ENCODE measurements around the gene STARD3NL. TPM values are rescaled to one million over a fixed set of nuclear protein-coding genes. Genes with fewer than 3 reads are reported as not detected.
"Not testable (repeated sequence)": the region's sequence is repeated elsewhere in the genome, so short reads cannot be mapped to it uniquely, and the experiment has no call there.

STARD3NL gene
- total RNA-seq, 3 donors from 2014 or later, result 30.2 to 31.3 (median 30.7) TPM

- ATAC-seq; DNase-seq; H3K27me3 Mint-ChIP-seq (ENCODE audit: low read depth); H3K9me3 Mint-ChIP-seq: not testable (repeated sequence)
- Mint-ChIP-seq H3K4me1 (ENCODE audit: low read depth) (peaks cover 19% of the 10 kb centered on the region), H3K36me3 (ENCODE audit: insufficient read depth) (peaks cover 13% of the 10 kb centered on the region), H3K4me3 (peak overlapping the region; percentile 5)
These were observed 71.8 kb downstream of the STARD3NL start for GRCh38 chr7:38249849-38250248.

DNA sequence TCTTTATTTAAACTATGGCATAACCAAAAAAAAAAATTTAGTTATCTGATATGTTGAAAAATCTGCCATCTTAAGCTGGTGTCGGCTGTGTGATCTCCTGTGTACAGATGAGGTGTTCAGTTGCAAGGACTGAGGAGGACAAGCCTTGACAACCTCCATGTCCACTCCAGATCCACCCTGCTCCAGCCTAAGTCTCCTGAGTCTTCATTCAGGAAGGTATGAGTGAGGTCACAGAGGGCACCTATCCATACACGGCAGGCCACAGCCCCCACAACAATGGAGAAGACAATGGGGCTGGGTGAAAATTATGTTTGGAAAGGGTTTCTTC is 79.3 kb downstream of the STARD3NL start:
- no peak for ATAC-seq
- no peaks in the 10 kb centered on the region for H3K9me3 Mint-ChIP-seq
- no peaks in the 10 kb centered on the region for H3K27me3 Mint-ChIP-seq (ENCODE audit: low read depth)
- H3K4me3 Mint-ChIP-seq, result no peak overlapping the region
- peaks cover 2% of the 10 kb centered on the region for H3K4me1 Mint-ChIP-seq (ENCODE audit: low read depth)
- peaks cover 2% of the 10 kb centered on the region for H3K36me3 Mint-ChIP-seq (ENCODE audit: insufficient read depth)
- DNase-seq, result no peak

DNA sequence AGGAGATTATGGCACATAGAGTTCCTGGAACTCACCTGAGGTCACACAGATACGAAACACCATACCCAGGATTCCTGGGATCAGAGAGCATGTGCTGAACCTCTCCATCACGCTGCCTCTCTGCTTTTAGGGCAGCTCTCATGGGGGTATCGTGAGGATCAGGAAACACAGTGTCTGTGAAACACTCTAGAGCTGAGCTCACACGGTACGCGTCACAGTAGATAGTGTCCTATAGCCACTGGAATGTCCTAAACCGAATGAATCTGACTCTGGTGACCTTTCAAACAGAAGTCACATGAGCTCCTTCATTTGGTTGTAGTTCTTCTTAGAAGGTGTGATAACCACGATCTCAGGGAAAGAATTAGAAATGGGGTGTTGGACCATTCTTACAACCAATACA is 81.1 kb downstream of the STARD3NL start:
- H3K4me1 Mint-ChIP-seq (ENCODE audit: low read depth), result not testable (repeated sequence)

DNA sequence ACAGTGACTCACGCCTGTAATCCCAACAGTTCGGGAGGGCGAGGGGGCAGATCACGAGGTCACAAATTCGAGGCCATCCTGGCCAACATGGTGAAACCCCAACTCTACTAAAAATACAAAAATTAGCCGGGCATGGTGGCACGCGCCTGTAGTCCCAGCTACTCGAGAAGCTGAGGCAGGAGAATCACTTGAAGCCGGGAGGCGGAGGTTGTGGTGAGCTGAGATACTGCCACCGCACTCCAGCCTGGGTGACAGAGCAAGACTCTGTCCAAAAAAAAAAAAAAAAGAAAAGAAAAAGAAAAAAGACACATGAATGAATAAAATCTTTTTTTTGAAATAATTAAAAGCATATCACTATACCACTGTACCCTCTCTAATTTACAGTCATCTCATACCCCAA is 83.6 kb downstream of the STARD3NL start:
- not testable (repeated sequence) for DNase-seq; H3K9me3 Mint-ChIP-seq; H3K4me3 Mint-ChIP-seq; ATAC-seq; H3K36me3 Mint-ChIP-seq (ENCODE audit: insufficient read depth); H3K27me3 Mint-ChIP-seq (ENCODE audit: low read depth); H3K4me1 Mint-ChIP-seq (ENCODE audit: low read depth)

More for the DNA sequence above, 81.1 kb downstream of the STARD3NL start:
- not testable (repeated sequence) for H3K27me3 Mint-ChIP-seq (ENCODE audit: low read depth); H3K36me3 Mint-ChIP-seq (ENCODE audit: insufficient read depth); DNase-seq; H3K4me3 Mint-ChIP-seq; ATAC-seq; H3K9me3 Mint-ChIP-seq

DNA sequence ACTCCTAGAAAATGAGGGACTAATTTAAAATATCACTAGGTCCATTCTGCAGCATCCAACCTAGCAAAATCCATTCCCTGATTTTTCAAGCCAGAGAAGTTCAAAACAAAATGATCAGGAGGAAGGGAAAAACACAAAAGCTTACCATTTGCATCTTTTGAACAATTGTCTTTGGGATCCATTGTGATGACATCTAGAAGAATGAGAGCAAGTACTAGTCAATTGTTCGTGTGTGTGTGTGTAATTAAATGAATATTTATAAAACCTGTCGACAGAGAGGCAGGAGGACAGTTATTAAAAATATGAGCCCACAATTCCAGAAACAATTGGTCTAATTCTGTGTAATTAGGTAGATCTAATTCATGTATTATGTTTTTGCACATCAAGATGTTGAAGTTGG is 84.0 kb downstream of the STARD3NL start:
- H3K4me3 Mint-ChIP-seq; DNase-seq; ATAC-seq; H3K9me3 Mint-ChIP-seq; H3K27me3 Mint-ChIP-seq (ENCODE audit: low read depth); H3K36me3 Mint-ChIP-seq (ENCODE audit: insufficient read depth); H3K4me1 Mint-ChIP-seq (ENCODE audit: low read depth): not testable (repeated sequence)

DNA sequence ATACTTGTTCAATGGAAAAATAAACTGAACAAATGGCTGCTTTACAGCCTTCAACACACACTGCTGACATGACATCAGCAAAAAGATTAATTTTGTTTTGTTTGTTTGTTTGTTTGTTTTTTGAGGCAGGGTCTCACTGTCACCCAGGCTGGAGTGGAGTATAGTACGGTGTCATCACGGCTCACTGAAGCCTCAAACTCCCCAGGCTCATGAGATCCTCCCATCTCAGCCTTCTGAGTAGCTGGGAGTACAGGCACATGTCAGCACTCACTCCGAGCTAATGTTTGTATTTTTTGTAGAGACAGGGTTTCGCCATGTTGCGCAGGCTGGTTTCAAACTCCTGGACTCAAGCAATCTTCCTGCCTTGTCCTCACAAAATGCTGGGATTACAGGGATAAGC is 84.5 kb downstream of the STARD3NL start:
- H3K4me1 Mint-ChIP-seq (ENCODE audit: low read depth), result peaks cover 3% of the 10 kb centered on the region
- no peaks in the 10 kb centered on the region for H3K9me3 Mint-ChIP-seq
- DNase-seq (no peak), ATAC-seq (no peak)
- H3K36me3 Mint-ChIP-seq (ENCODE audit: insufficient read depth), result peaks cover 4% of the 10 kb centered on the region
- peak overlapping the region; percentile 4 for H3K4me3 Mint-ChIP-seq
- no peaks in the 10 kb centered on the region for H3K27me3 Mint-ChIP-seq (ENCODE audit: low read depth)

GRCh38 chr7:38263274-38263673 is 85.2 kb downstream of the STARD3NL start:
- H3K9me3 Mint-ChIP-seq; ATAC-seq; H3K36me3 Mint-ChIP-seq (ENCODE audit: insufficient read depth); H3K4me3 Mint-ChIP-seq; DNase-seq; H3K4me1 Mint-ChIP-seq (ENCODE audit: low read depth); H3K27me3 Mint-ChIP-seq (ENCODE audit: low read depth): not testable (repeated sequence)

- H3K4me1 Mint-ChIP-seq (ENCODE audit: low read depth); DNase-seq; ATAC-seq; H3K36me3 Mint-ChIP-seq (ENCODE audit: insufficient read depth); H3K4me3 Mint-ChIP-seq; H3K27me3 Mint-ChIP-seq (ENCODE audit: low read depth); H3K9me3 Mint-ChIP-seq: not testable (repeated sequence)
These were observed 86.6 kb downstream of the STARD3NL start for GRCh38 chr7:38264602-38265001.

DNA sequence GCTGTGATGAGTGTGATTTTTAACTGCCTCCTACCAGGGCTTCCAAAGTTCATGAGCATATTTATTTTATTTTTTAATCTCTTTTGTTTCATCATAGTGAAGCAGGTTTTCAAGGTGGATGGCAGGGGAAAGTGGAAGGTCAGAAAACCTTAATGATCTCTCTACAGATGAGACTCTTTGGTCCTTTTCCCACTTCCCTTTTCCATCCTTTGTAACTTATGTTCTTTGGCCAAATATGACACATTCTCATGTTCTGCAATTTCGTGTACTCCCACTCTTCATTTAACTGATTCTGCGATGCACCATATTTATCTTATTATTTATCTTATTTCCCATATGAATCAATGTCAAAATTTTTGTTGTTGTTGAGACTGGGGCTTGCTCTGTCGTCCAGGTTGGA is 87.9 kb downstream of the STARD3NL start:
- DNase-seq; H3K27me3 Mint-ChIP-seq (ENCODE audit: low read depth); H3K4me3 Mint-ChIP-seq; ATAC-seq; H3K4me1 Mint-ChIP-seq (ENCODE audit: low read depth); H3K36me3 Mint-ChIP-seq (ENCODE audit: insufficient read depth); H3K9me3 Mint-ChIP-seq: not testable (repeated sequence)

- not testable (repeated sequence) for H3K36me3 Mint-ChIP-seq (ENCODE audit: insufficient read depth); H3K4me3 Mint-ChIP-seq; ATAC-seq; DNase-seq; H3K27me3 Mint-ChIP-seq (ENCODE audit: low read depth); H3K9me3 Mint-ChIP-seq; H3K4me1 Mint-ChIP-seq (ENCODE audit: low read depth)
These were observed 91.8 kb downstream of the STARD3NL start for GRCh38 chr7:38269704-38270346.

DNA sequence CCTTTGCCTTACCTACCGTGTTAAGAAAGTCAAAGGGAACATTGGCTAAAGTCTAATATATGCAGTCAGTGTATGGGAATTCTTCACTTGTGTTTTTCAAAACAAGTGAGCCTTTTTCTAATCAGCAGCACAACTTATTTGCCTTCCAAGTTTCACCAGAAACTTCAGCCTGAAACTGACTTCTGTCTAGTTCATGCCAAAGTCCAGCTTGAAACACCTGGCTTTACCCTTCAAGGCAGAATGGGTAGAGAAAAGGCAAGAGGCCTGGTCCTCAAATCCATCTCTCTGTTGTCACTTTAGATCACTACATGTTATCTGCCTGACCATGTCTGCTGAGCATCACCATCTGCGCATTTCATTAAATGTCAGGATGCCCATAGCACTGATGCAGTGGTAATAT is 92.4 kb downstream of the STARD3NL start:
- ATAC-seq; DNase-seq; H3K27me3 Mint-ChIP-seq (ENCODE audit: low read depth); H3K9me3 Mint-ChIP-seq; H3K36me3 Mint-ChIP-seq (ENCODE audit: insufficient read depth); H3K4me3 Mint-ChIP-seq; H3K4me1 Mint-ChIP-seq (ENCODE audit: low read depth): not testable (repeated sequence)

DNA sequence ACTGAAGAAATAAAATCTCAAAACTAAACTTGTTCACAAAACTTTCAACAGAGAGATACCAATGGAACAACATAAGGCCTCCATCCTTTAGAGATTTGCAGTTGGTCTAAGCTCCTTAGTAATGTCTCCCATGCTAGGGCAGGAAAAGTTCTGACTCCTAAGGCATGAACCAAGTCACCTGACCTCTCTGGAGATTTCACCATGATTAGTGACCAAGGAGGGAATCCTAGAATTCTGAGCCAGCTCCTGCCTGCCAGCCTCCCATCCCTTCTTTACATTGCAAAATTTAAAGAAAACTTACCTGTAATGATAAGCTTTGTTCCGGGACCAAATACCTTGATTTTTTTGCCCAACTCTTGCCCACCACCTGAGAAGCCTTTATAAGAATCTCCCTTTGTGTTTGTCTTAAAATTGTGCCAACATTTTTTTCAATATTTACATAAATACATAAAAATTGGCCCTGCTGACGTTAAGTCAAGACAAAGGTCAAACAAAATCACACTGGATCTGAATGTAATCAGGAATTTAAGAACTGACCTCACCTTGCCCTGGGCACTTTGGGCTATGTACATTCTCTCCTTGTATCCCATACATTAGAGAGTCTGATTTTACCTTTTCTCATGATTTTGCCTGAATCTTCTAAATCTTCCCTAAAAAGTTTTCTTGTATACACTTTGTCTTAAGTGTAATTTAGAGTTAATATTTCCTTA is 95.4 kb downstream of the STARD3NL start, which contains the start of gene TARP:
Gene TARP (minus strand): TSS at position 351 of the 710 bp plus-strand sequence.
- H3K4me3 Mint-ChIP-seq, result peak within 1 kb of the TSS; percentile 72
- no peaks in the 10 kb centered on the region for H3K4me1 Mint-ChIP-seq (ENCODE audit: low read depth)
- ATAC-seq (no peak), DNase-seq (no peak)
- H3K27me3 Mint-ChIP-seq (ENCODE audit: low read depth), result no peaks in the 10 kb centered on the region
- H3K9me3 Mint-ChIP-seq, result no peaks in the 10 kb centered on the region
- H3K36me3 Mint-ChIP-seq (ENCODE audit: insufficient read depth), result no peaks in the 10 kb centered on the region

GRCh38 chr7:38274486-38274885 is 96.4 kb downstream of the STARD3NL start:
- H3K27me3 Mint-ChIP-seq (ENCODE audit: low read depth), result no peaks in the 10 kb centered on the region
- no peaks in the 10 kb centered on the region for H3K4me1 Mint-ChIP-seq (ENCODE audit: low read depth)
- ATAC-seq (no peak), DNase-seq (no peak)
- H3K4me3 Mint-ChIP-seq, result peak overlapping the region; percentile 35
- no peaks in the 10 kb centered on the region for H3K36me3 Mint-ChIP-seq (ENCODE audit: insufficient read depth)
- no peaks in the 10 kb centered on the region for H3K9me3 Mint-ChIP-seq

DNA sequence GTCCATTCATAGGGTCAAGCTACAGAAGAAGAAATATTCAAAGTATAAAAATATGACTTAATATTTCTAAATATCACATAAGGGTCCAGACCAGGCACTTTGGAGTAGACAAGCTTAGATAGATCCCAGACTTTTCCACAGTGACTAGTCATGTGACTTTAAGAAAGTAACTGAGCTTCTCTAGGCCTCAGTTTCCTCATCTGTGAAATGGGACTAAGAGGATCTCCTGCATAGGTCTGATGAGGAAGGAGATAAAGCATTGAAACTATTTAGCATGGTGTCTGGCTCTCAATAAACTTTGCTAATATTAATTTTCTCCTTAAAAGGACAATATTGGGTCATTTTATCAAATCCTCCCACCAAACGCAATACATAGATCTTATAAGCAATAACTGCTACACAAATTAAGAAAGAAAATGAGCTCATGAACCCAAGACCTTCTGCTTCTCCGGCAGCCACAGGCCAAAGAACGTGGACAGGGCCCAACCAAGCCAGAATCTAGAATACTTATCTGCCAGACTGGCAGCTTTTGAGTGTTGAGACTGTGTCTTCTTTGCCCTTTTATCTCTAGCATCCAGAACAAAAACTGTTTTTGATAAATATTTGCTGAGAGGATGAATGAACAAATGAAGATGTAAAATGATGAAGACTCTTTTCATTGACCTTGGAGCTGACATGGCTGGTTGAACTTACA is 97.0 kb downstream of the STARD3NL start:
- H3K4me3 Mint-ChIP-seq, result peak overlapping the region; percentile 71

More for the DNA sequence above, 97.0 kb downstream of the STARD3NL start:
- H3K9me3 Mint-ChIP-seq, result no peaks in the 10 kb centered on the region
- H3K27me3 Mint-ChIP-seq (ENCODE audit: low read depth), result no peaks in the 10 kb centered on the region
- H3K36me3 Mint-ChIP-seq (ENCODE audit: insufficient read depth), result no peaks in the 10 kb centered on the region
- DNase-seq (no peak), ATAC-seq (no peak)
- H3K4me1 Mint-ChIP-seq (ENCODE audit: low read depth), result no peaks in the 10 kb centered on the region
